OCI-LY3 (cell line): ENCODE data around the gene MORN5.

Experiments used
- CTCF ChIP-seq: fragments of 200-600, 300-600 bp; sonication (generic); IDR thresholded peaks from 2 replicates; pipeline ENCODE4 v1.5.1; 2014; ENCODE audit warnings: antibody characterized with exemption, low read length, low read depth
- EZH2phosphoT487 ChIP-seq: fragments of 200-600 bp; shearing (Covaris generic); IDR thresholded peaks from 2 replicates; pipeline ENCODE4 v1.6.1; 2018; ENCODE audit warnings: antibody characterized with exemption, mixed run types, low read depth

DNA sequence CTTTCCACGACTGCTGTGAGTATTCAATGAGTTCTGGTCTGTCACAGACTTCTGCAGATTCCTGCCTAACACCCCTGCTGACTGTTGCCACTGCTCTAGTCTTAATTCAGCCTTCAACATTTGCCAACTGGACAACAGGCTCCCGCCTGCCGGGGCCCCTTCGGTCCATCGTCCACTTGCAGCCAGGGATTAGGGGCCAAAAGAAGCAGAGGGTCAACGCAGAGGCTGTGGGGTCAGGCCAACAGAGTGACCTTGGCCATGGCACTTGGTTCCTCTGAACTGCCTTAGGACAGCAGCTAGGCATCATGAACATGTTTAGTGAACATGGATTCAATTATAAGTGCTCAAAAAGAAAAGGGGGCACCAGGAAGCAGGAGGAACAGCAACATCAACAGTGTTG lies 28.7 kb downstream of the MORN5 start:
- TF ChIP-seq EZH2phosphoT487, result no peak
- TF ChIP-seq CTCF, result no peak
